Measurements from ENCODE around the gene DRC3.

DNA sequence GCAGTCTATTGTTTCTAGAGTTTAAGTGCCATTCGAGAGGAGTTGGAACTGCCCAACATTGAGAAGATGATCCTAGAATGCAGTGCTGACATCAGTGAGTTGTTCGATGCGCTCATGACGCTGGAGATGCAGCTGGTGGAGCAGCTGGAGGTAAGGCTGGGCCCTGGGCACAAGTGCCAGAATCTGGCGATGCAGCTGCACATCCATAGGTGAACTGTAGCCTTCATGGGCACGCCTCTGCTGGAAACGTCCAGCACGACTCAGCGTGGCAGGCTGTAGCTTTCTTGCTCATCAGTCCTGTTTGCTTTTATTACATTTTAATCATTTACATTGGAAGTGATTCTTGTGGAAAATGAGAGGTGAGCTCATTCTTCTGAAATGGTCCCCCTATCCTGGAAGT lies 31.7 kb downstream of the DRC3 start:
- TF ChIP-seq SP1 (IDR thresholded peaks at IDR 0.05; ENCODE audit: low read depth, low read length) (no peak), EZH2 (IDR thresholded peaks at IDR 0.05; ENCODE audit: borderline replicate concordance, control insufficient read depth, low read depth, low read length) (no peak), POLR2AphosphoS5 (IDR thresholded peaks at IDR 0.05; ENCODE audit: low read length) (no peak), MYC (IDR thresholded peaks at IDR 0.05; ENCODE audit: insufficient read depth, insufficient read length, insufficient replicate concordance, low read length, severe bottlenecking) (no peak), POLR2A (IDR thresholded peaks at IDR 0.05; ENCODE audit: low read depth, low read length) (no peak), TBL1XR1 (IDR thresholded peaks at IDR 0.05; ENCODE audit: low read depth, low read length) (no peak), HDAC2 (IDR thresholded peaks at IDR 0.05) (no peak), STAT3 (IDR thresholded peaks at IDR 0.05; ENCODE audit: low read depth, low read length) (no peak), FOXM1 (IDR thresholded peaks at IDR 0.05; ENCODE audit: low read depth, low read length) (no peak)
- TF ChIP-seq, protein P1, sequence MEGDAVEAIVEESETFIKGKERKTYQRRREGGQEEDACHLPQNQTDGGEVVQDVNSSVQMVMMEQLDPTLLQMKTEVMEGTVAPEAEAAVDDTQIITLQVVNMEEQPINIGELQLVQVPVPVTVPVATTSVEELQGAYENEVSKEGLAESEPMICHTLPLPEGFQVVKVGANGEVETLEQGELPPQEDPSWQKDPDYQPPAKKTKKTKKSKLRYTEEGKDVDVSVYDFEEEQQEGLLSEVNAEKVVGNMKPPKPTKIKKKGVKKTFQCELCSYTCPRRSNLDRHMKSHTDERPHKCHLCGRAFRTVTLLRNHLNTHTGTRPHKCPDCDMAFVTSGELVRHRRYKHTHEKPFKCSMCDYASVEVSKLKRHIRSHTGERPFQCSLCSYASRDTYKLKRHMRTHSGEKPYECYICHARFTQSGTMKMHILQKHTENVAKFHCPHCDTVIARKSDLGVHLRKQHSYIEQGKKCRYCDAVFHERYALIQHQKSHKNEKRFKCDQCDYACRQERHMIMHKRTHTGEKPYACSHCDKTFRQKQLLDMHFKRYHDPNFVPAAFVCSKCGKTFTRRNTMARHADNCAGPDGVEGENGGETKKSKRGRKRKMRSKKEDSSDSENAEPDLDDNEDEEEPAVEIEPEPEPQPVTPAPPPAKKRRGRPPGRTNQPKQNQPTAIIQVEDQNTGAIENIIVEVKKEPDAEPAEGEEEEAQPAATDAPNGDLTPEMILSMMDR (IDR thresholded peaks at IDR 0.05 in 2 of 3, conservative IDR thresholded peaks at IDR 0.05 in 1 of 3; ENCODE audit: control insufficient read depth in 2 of 3, extremely low read depth in 1 of 3, insufficient read depth in 1 of 3, low read depth in 3 of 3, low read length in 3 of 3): no peak
- TF ChIP-seq, protein P2, sequence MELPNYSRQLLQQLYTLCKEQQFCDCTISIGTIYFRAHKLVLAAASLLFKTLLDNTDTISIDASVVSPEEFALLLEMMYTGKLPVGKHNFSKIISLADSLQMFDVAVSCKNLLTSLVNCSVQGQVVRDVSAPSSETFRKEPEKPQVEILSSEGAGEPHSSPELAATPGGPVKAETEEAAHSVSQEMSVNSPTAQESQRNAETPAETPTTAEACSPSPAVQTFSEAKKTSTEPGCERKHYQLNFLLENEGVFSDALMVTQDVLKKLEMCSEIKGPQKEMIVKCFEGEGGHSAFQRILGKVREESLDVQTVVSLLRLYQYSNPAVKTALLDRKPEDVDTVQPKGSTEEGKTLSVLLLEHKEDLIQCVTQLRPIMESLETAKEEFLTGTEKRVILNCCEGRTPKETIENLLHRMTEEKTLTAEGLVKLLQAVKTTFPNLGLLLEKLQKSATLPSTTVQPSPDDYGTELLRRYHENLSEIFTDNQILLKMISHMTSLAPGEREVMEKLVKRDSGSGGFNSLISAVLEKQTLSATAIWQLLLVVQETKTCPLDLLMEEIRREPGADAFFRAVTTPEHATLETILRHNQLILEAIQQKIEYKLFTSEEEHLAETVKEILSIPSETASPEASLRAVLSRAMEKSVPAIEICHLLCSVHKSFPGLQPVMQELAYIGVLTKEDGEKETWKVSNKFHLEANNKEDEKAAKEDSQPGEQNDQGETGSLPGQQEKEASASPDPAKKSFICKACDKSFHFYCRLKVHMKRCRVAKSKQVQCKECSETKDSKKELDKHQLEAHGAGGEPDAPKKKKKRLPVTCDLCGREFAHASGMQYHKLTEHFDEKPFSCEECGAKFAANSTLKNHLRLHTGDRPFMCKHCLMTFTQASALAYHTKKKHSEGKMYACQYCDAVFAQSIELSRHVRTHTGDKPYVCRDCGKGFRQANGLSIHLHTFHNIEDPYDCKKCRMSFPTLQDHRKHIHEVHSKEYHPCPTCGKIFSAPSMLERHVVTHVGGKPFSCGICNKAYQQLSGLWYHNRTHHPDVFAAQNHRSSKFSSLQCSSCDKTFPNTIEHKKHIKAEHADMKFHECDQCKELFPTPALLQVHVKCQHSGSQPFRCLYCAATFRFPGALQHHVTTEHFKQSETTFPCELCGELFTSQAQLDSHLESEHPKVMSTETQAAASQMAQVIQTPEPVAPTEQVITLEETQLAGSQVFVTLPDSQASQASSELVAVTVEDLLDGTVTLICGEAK (IDR thresholded peaks at IDR 0.05; ENCODE audit: borderline replicate concordance): no peak
